Right kidney (tissue), 1 donor: ENCODE results near the gene ADAM33.

Experiments
- DNase-seq: peaks from one replicate; pipeline ENCODE4 v3.0.0-alpha.2; 2016

Gene ADAM33

DNA sequence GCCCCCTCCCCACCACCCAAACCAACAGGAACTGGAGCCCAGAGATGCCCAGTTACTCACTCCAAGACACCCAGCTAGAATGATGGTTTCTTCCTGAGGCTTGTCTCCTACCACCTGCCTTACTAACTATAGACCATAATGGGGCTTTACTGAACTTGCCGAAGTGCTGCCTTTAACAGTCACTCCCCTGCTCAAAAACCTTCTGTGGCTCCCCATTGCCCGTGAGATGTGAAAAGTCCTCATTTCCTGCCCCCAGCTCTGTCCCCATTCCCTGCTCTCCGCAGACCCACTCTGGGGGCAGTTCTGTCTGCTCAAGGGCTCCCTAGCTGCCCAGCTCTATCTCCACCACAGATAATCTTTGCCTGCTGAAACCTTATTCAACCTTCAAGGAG, 25.7 kb upstream of the ADAM33 start:
- no peak for DNase-seq

DNA sequence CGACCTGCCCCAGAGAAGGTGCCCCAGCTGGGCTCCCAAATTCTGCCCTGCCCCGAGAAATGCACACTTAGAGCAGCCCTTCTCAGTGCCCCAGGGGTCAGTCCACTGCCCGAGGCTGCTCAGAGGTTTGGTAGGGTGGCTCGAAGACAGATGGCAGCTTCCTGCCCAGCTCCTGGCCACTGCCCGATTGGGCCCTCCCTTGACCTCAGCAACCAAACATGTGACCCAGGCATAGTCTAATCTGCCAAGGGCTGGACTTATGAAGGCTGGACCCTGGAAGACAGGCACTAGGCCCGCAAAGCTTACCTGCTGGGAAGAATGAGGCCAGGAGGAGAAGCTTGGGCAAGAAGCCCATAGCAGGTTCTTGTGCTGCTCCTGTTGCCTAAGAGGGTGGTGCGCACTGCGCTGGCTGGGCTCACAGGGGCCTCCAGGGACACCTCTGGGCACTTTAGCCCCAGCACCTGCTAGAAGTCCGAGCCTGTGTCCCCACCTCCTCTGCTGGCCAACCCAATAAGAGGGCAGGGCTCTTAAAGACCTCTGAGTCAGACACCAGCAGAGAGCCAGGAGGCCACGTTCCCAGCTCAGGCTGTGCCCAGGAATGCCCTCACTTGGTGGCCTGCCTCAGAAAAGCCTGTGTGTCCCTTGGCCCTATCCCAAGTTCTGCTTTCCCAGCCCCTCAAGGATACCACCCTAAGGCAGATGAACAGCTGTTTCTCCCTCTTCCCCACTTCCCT, 25.1 kb upstream of the ADAM33 start:
- no peak for DNase-seq

DNA sequence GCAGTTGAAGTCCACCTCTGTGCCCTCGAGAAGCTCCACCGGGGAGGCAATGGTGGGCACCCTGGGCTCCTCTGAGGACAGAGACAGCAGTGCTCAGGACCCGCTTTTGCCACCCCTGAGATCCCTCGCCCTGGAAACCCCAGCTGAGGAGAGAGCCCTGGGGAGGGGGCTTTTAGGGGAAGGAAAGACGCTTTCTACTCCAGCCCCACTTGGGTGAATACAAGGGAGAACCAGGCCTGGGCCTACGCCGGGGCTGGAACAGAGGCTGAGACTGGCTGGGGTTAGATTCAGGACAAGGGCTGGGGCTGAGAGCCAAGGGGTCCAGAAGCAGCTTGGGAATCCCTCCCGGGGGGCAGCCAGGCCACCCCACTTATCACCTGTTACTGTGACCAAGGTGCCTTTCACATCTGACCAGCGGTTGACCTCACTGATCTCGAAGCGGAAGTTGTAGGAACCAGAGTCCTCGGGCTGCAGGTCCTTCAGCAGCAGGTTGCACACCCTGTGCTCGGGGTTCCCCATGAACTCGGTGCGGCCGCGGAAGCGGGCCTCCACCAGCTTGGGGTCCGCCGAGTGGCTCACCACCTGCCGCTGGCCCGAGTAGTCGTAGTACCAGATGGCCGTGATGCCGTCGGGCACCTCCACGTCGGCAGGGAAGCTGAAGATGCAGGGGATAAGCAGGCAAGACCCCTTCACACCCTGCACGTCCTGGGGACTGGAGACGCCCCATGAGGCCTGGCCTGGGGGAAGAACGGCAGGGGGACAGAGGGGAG, 24.3 kb upstream of the ADAM33 start:
- DNase-seq: no peak

DNA sequence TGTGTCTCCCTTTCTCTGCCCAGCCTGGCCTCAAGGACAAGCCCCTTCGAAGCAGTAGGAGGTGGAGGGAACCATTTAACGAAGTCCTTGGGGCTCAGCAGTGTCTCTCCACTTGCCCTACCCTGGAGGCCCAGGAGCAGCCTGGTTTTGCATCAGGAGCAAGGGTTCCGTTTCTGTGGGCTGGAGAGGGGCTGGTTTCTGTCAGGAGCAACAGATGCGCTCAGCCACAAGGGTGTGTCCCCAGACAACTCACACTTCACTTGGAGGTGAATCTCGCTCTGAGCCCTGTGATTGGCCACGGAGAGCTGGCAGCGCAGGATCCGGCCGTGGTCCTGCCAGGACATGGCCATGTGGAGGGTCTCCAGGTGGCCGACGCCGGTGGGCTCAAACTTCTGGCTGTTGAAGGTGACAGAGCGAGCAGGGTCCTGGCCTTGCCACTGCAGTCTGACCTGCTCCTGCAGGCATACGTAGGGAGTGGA, 23.7 kb upstream of the ADAM33 start:
- no peak for DNase-seq

DNA sequence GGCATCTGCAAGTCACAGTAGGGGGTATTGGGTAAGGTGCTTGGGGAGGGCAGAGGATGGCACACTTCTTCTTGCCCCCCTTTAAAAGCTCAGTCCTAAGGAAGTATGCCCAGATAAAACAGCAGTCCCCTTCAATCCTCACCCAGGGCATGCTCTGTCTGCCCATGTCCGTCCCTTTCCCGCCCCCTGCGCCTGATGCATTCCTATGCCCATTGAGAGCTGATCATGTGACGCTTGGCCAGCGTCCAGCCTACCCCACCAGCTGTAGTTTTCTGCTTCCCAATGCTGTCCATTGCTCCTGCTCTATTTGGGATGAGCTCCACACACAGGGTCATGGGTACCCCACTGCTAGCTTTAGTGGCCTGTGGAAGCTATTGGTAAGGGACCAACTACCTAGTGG, 22.3 kb upstream of the ADAM33 start:
- no peak for DNase-seq

DNA sequence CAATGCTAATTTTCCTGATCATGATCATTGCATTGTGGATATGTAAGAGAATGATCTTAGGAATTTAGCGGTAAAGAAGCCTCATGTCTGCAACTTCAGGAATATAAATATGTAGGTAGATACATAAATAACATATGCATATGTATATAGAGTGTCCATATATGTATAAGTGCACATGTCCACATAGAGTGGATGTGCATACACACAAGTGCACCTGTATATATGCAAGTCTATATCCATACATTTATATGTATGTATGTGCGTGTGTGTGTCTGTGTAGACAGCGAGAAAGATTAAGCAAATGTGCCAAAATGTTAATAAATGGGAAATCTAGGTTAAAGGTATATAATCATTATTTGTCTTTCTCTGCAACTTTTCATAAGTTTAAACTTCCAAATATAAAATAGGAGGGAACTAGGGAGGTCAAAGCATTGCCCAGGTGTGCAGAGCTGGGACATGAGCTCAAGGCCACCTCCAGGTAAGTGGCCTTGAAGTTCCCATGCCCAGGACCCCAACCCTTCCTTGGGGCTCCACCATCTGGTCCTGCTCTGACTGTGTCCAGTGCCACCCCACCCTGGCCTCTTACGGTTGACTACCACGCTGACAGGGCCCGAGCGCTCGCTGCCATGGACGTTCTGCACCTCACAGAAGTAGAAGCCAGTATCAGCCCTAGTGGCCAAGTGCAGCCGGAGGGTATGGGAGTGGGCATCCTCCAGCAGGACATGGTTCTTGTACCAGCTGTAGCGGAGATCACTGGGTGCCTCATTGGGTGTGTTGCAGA, 21.0 kb upstream of the ADAM33 start:
- no peak for DNase-seq

DNA sequence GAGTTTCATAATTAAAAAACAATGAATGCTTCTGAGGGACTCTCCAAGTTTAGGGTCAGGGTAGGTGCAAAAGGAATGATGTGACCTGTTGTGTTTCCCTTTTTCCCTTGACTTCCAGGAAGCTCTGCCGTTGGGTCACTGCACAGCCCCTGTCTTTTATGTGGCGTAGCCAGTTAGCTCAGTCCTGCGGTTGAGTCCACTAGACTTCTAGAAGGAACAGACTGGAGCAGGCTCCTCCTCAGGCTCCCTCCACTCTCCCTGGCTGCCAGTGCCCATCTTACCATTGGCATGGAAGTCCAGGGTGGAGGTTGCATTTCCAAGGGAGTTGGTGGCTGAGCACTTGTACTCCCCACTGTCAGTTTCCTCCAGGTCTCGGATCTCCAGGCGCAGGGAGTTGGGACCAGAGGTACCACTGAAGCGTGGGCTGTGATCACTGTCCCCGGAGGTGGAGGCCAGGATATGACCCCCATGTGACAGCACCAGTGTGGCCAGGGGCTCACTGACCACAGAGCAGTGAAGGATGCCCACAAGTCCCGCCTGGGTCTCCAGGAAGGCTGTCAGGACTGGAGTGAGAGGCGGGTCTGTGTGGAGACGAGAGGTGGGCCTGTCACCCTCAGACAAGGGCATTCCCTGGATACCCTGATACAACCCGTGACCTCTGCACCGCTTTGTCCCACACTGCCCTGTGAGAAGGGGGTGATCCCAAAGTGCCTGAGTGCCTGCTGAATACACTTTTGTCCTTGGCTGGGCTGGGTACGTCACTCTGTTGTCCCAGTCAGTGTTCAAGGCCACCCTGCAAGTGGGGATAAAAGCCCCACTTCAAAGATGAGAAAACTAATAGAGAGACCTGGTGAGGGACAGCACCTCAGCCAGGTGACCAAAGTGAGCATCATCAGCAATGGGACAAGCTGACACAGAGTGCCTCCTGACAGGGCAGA, 19.5 kb upstream of the ADAM33 start:
- DNase-seq: no peak

DNA sequence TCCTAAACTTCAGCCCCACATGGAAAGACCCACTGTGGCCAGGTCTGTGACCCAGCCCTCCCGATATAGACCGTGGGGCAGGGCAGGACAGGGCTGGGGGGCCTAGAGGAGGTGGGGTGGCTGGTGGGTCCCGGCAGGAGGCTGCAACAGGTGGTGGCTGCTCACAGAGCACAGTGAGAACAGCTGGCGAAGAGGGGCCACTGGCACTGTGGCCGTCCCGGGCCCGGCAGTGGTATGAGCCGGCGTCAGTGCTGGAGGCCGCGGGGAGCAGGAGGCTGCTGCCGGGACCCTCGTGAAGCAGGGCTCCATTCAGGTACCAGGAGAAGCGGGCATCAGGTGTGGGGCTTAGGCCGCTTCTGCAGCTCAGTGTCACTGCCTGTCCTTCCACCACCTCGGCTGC, 17.2 kb upstream of the ADAM33 start:
- no peak for DNase-seq

DNA sequence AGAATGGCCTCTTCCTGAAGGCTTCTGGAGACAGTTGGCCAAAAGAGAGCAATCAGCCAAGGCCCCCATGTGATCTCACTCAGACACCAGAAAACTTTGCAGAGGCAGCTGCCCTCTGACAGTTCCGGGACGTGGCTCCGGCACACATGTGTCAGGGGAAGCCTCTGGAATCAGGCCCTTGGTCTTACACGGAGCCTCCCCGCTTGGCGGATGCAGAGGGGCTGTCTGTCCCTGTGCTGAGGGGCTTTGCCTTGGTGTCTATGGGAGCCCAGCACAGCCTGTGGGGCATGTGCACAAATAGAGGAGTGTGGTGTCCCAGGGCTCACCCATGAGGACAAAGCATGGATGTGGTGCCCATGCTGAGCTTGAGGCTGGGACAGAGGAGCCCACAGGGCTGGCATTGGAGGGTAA, 16.8 kb upstream of the ADAM33 start:
- DNase-seq: no peak

DNA sequence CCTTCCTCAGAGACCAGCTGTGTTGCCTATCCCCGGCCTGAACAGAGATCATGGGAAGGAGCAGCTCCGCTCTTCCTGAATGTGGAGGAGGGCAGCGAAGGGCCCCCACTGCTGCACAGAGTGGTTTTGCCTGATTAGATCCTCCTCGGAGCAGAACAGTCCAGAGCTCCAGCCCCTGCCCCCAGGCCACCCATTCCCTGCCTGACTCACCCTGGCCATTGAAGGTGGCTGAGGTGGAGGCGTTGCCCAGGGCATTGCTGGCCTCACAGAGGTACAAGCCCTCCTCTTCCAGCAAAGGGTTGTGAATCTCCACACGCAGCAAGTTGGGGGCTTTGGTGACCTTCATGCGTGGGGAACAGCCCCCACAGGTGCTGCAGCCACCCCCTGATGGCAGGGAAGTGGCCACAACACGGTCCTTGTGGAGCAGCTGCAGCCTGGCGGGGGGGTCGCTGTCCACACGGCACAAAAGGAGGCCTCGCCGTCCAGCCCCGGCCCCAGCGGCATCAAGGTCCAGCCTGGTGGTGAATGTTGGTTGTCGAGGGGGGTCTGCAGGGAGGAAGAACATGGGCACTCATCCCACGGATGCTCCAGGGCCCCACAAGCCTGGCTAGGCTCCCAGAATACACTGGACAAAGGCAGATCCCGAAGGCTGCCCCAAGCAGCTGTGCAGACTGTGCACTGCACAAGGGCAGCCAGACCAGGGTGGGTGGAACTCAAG, 15.9 kb upstream of the ADAM33 start:
- no peak for DNase-seq

DNA sequence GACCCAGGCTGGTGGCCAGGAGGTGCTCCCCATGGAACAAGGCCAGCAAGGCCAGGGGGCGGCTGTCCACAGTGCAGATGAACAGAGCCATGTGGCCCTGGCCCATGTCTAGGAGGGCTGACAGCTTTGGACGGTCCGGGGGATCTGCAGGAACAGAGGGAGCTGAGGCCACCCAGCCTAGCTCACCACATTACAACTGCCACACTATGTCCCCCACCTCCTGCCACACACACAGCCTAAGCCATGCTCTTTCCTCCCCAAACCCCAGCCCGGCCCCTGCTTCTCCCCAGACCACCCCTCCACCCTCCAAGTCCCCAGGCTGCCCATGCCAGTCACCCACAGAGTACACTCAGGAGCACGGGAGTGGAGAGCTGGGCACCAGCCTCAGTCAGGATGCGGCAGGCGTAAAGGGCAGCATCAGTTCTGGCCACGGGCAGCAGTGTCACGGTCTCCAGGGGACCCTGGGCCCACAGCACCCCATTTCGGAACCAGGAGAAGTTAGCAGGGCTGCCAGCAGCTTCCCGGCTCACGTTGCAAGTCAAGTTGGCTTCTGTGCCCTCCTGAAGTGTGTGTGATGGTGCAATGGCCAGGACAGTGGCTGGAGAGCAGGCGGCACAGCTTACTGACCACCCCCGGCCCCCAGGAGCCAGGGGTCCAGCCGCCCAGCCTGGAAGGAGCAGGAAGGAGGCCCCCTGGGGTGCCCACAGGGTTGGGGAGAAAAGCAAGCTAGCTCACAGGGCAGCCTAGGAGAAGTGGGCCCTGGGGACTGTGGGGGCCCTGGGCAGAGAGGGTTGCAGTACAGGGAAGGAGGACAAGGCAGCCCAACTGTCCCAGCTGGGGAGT, 15.2 kb upstream of the ADAM33 start:
- DNase-seq: no peak

DNA sequence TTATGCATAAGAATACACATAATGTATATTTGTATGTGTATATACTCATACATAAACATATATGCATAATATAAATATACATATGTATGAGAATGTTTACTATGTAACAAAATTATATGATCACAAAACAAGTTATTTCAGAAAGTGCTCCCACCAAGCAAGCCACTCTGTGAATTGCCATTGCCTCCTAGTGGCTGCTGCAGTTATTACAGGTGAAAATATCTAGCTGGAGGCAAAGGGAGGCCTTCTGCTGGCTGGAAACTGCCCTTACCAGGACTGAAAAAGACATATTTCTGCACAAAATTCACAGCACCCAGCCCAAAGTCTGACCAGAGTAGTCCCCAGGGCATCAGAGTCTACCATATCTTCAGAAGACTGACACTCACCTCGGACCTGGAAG, 14.4 kb upstream of the ADAM33 start:
- DNase-seq: no peak

DNA sequence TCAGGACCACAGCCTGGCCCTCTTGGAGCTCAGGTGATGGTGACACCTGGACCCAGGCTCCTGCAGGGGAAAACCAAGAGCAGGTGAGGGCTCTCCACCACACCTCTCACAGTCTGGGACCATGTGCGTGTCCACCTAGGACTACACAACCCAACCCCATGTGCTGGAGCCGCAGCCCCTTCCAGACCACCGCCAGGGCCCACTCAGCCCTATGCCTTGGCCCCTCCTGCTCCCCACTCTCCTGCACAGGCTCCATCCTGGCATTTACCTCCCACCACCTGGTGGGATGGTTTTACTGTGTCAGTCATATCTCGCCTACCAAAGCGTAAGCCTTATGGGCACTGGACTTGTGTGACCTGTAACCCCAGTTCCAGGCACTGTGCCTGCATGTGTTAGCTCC, 13.1 kb upstream of the ADAM33 start:
- DNase-seq: no peak

DNA sequence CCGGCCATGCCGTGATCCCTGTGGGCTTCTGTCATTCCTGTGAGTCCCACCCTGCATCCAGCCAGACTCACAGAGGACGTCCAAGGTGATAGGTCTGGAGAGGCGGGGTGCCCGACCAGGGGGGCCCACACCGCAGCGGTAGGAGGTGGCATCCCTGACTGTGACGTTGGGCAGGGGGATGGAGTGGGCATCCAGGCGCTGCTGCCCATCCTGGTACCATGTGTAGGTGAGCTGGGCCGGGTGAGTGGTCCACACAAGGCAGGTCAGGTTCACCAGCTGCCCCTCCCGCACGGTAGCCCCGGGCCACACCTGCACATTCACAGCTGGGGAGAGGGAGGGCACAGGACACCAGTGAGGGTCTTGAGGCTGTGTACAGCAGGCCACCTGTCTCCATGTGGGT, 11.6 kb upstream of the ADAM33 start:
- no peak for DNase-seq

DNA sequence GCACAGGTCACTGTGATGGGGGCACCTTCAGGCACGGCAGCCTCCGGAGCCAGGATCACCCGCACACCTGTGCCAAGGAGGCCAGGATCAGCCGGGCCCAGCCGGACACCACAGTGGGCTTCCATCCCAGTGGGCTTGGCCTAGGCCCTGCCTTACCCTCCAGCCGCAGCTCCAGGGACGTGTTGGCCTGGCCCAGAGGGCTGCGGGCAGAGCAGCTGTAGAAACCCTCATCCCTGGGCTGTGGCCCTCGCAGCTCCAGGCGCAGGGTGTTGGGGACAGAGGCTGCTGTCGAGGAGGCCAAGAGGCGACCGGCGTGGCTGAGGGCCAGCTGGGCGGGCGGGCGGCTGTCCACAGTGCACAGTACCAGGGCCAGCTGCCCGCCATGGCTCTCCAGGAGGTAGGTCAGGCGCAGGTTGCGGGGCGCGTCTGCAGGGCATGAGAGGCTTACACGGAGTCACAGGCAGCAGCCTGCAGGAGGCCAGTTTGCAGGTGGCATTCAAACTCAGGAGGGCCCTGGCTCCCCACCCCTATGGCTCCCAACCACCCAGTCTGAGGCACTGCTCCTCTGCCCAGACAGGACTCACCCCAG, 11.0 kb upstream of the ADAM33 start:
- no peak for DNase-seq

DNA sequence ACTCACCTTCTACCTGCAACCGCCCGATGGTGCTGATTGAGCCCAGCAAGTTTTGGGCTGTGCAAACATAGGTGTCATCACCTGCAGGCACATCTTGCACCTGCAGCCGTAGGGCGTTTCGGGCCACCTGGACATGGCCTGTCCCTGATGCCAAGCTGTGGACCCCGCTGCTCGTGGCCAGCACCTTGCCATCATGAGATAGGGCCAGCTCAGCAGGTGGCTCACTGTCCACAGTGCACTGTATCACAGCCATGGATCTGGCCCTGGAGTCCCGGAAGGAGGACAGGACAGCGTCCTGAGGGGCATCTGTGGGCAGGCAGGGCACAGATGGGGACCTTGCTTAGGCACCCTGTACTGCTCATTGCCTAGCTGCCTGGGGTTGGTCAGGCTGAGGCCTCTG, 10.1 kb upstream of the ADAM33 start:
- no peak for DNase-seq

DNA sequence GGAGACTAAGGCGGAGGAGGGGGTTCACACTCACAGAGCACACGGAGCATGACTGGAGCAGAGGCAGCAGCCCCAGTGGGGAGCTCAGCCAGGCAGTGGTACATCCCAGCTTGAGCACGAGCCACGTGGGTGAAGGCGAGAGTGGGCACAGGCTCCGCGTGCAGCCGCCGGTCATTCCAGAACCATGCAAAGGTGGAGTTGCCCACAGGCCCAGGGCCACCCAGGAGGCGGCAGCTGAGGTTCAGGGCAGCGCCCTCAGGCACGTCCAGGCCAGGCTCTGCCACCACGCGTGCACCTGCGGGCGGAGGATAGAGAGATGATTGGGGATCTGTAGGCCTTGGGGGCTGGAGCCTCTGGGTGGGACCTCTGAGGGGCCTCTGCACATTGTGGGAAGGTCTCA, 9.5 kb upstream of the ADAM33 start:
- no peak for DNase-seq

DNA sequence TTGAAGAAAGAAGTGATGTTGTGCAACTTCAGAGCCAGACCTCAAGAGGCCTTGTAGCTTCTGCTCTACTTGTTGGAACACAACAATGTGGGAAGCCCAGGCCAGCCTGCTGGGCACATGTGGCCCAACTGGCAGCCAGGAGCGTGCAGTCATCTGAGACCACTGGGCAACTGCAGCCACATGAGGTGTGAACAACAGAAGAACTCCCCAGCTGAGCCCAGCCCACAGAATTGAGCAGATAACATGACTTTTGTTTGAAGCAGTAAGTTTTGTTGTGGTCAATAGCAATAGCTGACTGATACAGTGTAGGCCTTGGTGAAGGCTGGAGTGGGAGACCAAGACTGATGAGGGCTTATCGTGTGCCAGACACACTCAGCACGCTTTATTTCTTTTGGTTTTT, 8.6 kb upstream of the ADAM33 start:
- no peak for DNase-seq

DNA sequence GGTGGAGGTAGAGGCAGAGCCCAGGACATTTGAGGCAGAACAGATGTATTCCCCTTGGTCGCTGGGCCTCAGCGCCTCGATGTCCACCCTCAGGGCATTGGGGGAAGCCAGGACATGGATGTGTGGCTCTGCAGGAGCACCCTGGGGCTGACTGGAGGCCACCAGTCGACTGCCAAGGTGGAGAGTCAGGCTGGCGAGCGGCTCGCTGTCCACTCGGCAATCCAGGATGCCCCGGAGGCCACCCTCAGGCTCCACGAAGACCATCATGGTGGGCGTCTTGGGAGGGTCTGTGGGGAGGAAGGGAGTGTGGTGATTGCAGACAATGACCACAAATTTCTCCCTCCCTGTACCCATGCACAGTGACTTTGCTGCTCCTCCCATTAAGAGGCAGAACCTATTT, 8.2 kb upstream of the ADAM33 start:
- no peak for DNase-seq

DNA sequence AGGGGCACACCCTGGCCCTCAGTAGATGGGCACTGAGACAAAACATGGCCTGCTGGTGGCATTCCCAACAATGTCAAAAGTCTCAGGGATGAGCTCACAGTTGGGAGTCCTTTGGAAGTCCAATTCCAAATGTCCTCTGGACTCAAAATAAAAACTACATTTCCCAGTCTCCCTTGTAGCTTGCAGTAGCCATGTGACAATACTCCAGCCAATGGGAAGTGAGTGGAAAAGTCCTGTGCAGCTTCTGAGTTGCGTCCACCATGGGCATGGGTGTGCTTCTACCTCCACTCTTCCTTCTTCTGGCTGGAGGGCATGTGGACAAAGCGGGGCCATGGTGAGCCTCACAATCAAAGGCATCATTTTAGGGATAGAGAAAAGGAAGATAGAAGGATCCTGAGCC, 5.8 kb upstream of the ADAM33 start:
- no peak for DNase-seq
